Stimulated activated CD4-positive, alpha-beta T cell treated with anti-CD3 and anti-CD28 coated beads, TNF-alpha, amount 100 ng/mL, for 24 hours (primary cell): ENCODE results near the gene RABEP2.
"Not testable (repeated sequence)": the region's sequence is repeated elsewhere in the genome, so short reads cannot be mapped to it uniquely, and the experiment has no call there.

Experiments used
- DNase-seq, 3 experiments: peaks; one replicate each; pipeline ENCODE4 v3.0.0-alpha.2; 2020; ENCODE audit warnings: low read depth in 3 of 3

RABEP2 gene

GRCh38 chr16:28903344-28904042 lies 21.5 kb downstream of the RABEP2 start:
- no peak for DNase-seq

- no peak for DNase-seq
Measured at GRCh38 chr16:28902909-28903308, 22.1 kb downstream of the RABEP2 start.

GRCh38 chr16:28901862-28902261 lies 23.2 kb downstream of the RABEP2 start:
- DNase-seq, result no peak

- DNase-seq, result no peak
Measured at GRCh38 chr16:28900601-28901000, 24.4 kb downstream of the RABEP2 start.

- DNase-seq, result no peak
Measured at GRCh38 chr16:28899882-28900590, 25.0 kb downstream of the RABEP2 start.

GRCh38 chr16:28898942-28899341 lies 26.1 kb downstream of the RABEP2 start:
- no peak for DNase-seq

GRCh38 chr16:28898266-28898665 lies 26.8 kb downstream of the RABEP2 start:
- DNase-seq, result no peak

- no peak for DNase-seq
Measured at GRCh38 chr16:28897826-28898225, 27.2 kb downstream of the RABEP2 start.

GRCh38 chr16:28895609-28896008 lies 29.4 kb downstream of the RABEP2 start:
- DNase-seq, result no peak

- DNase-seq, result no peak
Measured at GRCh38 chr16:28893291-28893690, 31.7 kb downstream of the RABEP2 start.

- no peak for DNase-seq
Measured at GRCh38 chr16:28891964-28892890, 32.8 kb downstream of the RABEP2 start.

- DNase-seq, result not testable (repeated sequence)
Measured at GRCh38 chr16:28890355-28890754, 34.7 kb downstream of the RABEP2 start.

- DNase-seq, result no peak
Measured at GRCh38 chr16:28886945-28887344, 38.1 kb downstream of the RABEP2 start.

- no peak for DNase-seq
Measured at GRCh38 chr16:28884045-28884444, 41.0 kb downstream of the RABEP2 start.

- no peak for DNase-seq
Measured at GRCh38 chr16:28883221-28883996, 41.6 kb downstream of the RABEP2 start.

- no peak for DNase-seq
Measured at GRCh38 chr16:28882551-28883160, 42.4 kb downstream of the RABEP2 start.

GRCh38 chr16:28881565-28881964 lies 43.5 kb downstream of the RABEP2 start:
- DNase-seq, result not testable (repeated sequence)

GRCh38 chr16:28880955-28881354 lies 44.1 kb downstream of the RABEP2 start:
- DNase-seq, result no peak

GRCh38 chr16:28880589-28880915 lies 44.5 kb downstream of the RABEP2 start:
- DNase-seq, result no peak

- DNase-seq, result peak; percentile 87 to 95 (median 89)
Measured at GRCh38 chr16:28879841-28880588, 45.0 kb downstream of the RABEP2 start.
